Measurements from ENCODE around the gene KRTCAP3. TPM values are rescaled to one million over a fixed set of nuclear protein-coding genes. Genes with fewer than 3 reads are reported as not detected.

The KRTCAP3 gene
- total RNA-seq, 1 experiment from 2014 or later, result 47.8 TPM

DNA sequence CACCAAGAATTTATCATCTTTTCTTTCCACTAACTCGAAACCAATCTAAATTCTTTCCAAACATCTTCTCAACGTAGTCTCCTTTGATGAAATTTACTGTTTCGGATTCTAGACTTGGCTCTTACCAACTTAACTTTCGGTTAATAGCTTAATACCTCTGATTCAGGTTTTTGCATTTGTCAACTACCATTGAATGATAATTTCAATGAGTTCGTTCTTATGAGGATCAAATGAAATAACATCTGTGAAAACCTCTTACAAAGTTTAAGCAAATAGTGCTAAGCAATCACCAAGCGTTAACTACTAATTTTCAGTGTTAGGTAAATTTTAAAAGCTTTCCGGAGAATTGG lies 14.3 kb upstream of the KRTCAP3 start:
- intact Hi-C loops (cut with micrococcal nuclease; ENCODE audit: unreplicated experiment), result loop anchor here (1.0 to 2.0 kb wide), 2 partner anchors 19 to 57 kb away; partner anchors contain the start of genes EIF2B4, PPM1G and SNX17
- Mint-ChIP-seq H3K27ac (ENCODE audit: unreplicated experiment) (peak overlapping the region; percentile 94), H3K4me1 (ENCODE audit: low read depth, unreplicated experiment) (peaks cover 6% of the 10 kb centered on the region), H3K36me3 (ENCODE audit: insufficient read depth, unreplicated experiment) (peaks cover 26% of the 10 kb centered on the region), H3K4me3 (ENCODE audit: unreplicated experiment) (peak overlapping the region; percentile 89), H3K9me3 (ENCODE audit: unreplicated experiment) (no peaks in the 10 kb centered on the region), H3K27me3 (ENCODE audit: insufficient read depth, unreplicated experiment) (no peaks in the 10 kb centered on the region)
- peaks cover 2% of the 10 kb centered on the region; the same call in 1 of the 2 replicates for H3K36me3 ChIP-seq (ENCODE audit: control insufficient read depth, insufficient read depth, low read length)
- H3K4me1 ChIP-seq, result peaks cover 19% of the 10 kb centered on the region
- CTCF ChIA-PET, result interaction anchor here (1.7 to 3.7 kb wide), 2 partner anchors 19 to 256 kb away, joined by 5 to 36 read pairs; partner anchors contain the start of gene PPM1G
- TF ChIP-seq, protein P1, sequence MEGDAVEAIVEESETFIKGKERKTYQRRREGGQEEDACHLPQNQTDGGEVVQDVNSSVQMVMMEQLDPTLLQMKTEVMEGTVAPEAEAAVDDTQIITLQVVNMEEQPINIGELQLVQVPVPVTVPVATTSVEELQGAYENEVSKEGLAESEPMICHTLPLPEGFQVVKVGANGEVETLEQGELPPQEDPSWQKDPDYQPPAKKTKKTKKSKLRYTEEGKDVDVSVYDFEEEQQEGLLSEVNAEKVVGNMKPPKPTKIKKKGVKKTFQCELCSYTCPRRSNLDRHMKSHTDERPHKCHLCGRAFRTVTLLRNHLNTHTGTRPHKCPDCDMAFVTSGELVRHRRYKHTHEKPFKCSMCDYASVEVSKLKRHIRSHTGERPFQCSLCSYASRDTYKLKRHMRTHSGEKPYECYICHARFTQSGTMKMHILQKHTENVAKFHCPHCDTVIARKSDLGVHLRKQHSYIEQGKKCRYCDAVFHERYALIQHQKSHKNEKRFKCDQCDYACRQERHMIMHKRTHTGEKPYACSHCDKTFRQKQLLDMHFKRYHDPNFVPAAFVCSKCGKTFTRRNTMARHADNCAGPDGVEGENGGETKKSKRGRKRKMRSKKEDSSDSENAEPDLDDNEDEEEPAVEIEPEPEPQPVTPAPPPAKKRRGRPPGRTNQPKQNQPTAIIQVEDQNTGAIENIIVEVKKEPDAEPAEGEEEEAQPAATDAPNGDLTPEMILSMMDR (IDR thresholded peaks at IDR 0.05; ENCODE audit: insufficient read depth in 1 of 2, low read depth in 1 of 2, low read length in 1 of 2, severe bottlenecking in 1 of 2, unreplicated experiment in 1 of 2), result no peak
- H3K4me3 ChIP-seq (ENCODE audit: low read depth, low read length), result peak overlapping the region; percentile 87
- no peaks in the 10 kb centered on the region for H3K9me3 ChIP-seq
- H3K27me3 ChIP-seq (replicated peaks; ENCODE audit: control insufficient read depth, insufficient read depth, low read length), result no peaks in the 10 kb centered on the region
- POLR2A ChIA-PET, result interaction anchor here (1.2 to 3.4 kb wide), 3 partner anchors 19 to 71 kb away, joined by 4 to 63 read pairs (median 7); partner anchors contain the start of genes GTF3C2 and PPM1G
- DNase-seq, result no peak
- TSS peak; percentile 93 for BruUV-seq (replicated peaks)

DNA sequence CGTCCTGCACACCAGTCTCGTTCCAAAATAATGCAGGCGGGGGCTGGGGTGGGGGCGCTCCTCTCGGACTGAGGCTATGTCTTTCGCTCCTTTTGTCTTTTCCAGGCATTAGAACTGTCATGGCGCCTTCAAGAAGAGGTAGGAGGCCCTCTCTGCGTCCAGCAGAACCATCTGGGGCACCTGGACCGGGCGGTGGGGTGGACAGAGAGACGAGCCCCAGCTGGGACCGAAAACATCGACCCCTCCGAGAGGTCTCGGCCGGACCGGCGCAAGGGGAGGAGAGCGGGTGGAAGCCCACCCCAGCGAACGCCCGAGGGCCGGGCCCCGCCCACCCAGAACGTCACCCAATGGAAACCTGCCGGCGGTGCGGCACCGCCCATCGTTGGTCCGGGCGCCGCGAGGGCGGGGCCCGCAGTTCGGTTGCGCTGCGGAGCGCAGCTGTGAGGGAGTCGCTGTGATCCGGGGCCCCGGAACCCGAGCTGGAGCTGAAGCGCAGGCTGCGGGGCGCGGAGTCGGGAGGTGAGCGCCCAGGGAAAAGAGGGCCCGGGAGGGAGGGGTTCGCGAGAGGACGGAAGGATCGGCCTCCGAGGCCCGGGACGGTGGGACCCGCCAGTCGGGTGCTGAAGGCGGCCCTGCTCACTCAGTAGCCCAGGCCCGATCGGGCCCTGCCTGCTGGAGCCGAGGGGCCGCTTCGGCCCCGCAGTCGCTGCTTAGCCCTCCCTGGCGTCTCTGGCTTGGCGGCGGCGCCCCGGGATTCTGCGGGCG lies 13.8 kb upstream of the KRTCAP3 start, which contains the start of gene NRBP1:
Gene NRBP1, plus strand, starts transcription at position 419 of the 765 bp plus-strand sequence. CDS start 4,643 bp downstream, outside the sequence.
- Histone ChIP-seq H3K4me1 (peaks cover 19% of the 10 kb centered on the region), H3K36me3 (ENCODE audit: control insufficient read depth, insufficient read depth, low read length) (peaks cover 2% of the 10 kb centered on the region; the same call in 1 of the 2 replicates), H3K27me3 (replicated peaks; ENCODE audit: control insufficient read depth, insufficient read depth, low read length) (no peaks in the 10 kb centered on the region), H3K4me3 (ENCODE audit: low read depth, low read length) (peak within 1 kb of the TSS; percentile 92), H3K9me3 (no peaks in the 10 kb centered on the region)
- peak; percentile 96 to 98 for DNase-seq
- Mint-ChIP-seq H3K27ac (ENCODE audit: unreplicated experiment) (peak within 1 kb of the TSS; percentile 94), H3K4me1 (ENCODE audit: low read depth, unreplicated experiment) (peaks cover 6% of the 10 kb centered on the region), H3K36me3 (ENCODE audit: insufficient read depth, unreplicated experiment) (peaks cover 31% of the 10 kb centered on the region), H3K4me3 (ENCODE audit: unreplicated experiment) (peak within 1 kb of the TSS; percentile 89), H3K9me3 (ENCODE audit: unreplicated experiment) (no peaks in the 10 kb centered on the region), H3K27me3 (ENCODE audit: insufficient read depth, unreplicated experiment) (no peaks in the 10 kb centered on the region)
- TF ChIP-seq, protein P1 (IDR thresholded peaks at IDR 0.05; ENCODE audit: insufficient read depth in 1 of 2, low read depth in 1 of 2, low read length in 1 of 2, severe bottlenecking in 1 of 2, unreplicated experiment in 1 of 2), result peak in 1 of 2 experiments; percentile 0
- intact Hi-C loops (cut with micrococcal nuclease; ENCODE audit: unreplicated experiment), result loop anchor here (1.0 to 2.0 kb wide), 2 partner anchors 19 to 58 kb away; partner anchors contain the start of genes EIF2B4, PPM1G and SNX17
- BruUV-seq (replicated peaks), result no TSS peak
- ChIA-PET POLR2A (interaction anchor here (1.0 to 3.4 kb wide), 5 partner anchors 19 to 74 kb away, joined by 3 to 63 read pairs (median 4); partner anchors contain the start of genes GTF3C2 and PPM1G), CTCF (interaction anchor here (0.6 to 3.7 kb wide), 8 partner anchors 12 to 462 kb away, joined by 3 to 36 read pairs (median 4); partner anchors contain the start of genes PPM1G and RBKS)

DNA sequence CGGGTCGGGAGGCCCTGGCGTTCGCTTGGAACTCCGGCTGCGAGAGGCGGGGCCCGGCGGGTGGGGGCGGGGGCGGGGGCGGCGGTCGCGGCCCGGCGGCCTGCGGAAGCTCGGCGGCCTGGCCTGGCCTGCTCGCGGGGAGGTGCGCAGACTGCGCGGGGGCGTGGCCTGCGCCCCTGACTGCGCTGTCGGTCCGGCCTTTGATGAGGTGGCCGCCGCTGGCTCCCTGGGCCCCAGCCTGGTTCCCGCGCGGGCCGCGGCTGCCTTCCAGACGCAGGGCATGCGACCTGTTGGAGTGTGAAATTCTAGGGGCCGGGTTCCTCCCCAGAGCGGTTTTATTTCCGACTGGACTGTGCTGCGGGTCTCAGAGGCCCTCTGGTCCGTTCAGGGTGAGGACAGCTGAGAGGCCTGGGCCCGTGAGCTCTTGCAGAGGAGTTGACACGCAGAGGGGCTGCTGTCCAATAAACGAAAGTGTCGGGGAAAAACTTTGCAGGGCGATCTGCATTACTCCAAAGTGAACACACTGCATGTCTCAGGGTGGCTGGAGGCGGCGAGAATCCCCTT lies 13.1 kb upstream of the KRTCAP3 start:
- TF ChIP-seq, protein P1 (IDR thresholded peaks at IDR 0.05; ENCODE audit: insufficient read depth in 1 of 2, low read depth in 1 of 2, low read length in 1 of 2, severe bottlenecking in 1 of 2, unreplicated experiment in 1 of 2), result no peak
- Histone ChIP-seq H3K4me1 (peaks cover 19% of the 10 kb centered on the region), H3K36me3 (ENCODE audit: control insufficient read depth, insufficient read depth, low read length) (peaks cover 2% of the 10 kb centered on the region), H3K9me3 (no peaks in the 10 kb centered on the region), H3K27me3 (replicated peaks; ENCODE audit: control insufficient read depth, insufficient read depth, low read length) (no peaks in the 10 kb centered on the region), H3K4me3 (ENCODE audit: low read depth, low read length) (peak overlapping the region; percentile 92)
- Mint-ChIP-seq H3K27me3 (ENCODE audit: insufficient read depth, unreplicated experiment) (no peaks in the 10 kb centered on the region), H3K9me3 (ENCODE audit: unreplicated experiment) (no peaks in the 10 kb centered on the region), H3K4me3 (ENCODE audit: unreplicated experiment) (peak overlapping the region; percentile 89), H3K36me3 (ENCODE audit: insufficient read depth, unreplicated experiment) (peaks cover 38% of the 10 kb centered on the region), H3K4me1 (ENCODE audit: low read depth, unreplicated experiment) (peaks cover 6% of the 10 kb centered on the region), H3K27ac (ENCODE audit: unreplicated experiment) (peak overlapping the region; percentile 94)
- DNase-seq, result peak; percentile 91 to 94
- intact Hi-C loops (cut with micrococcal nuclease; ENCODE audit: unreplicated experiment), result loop anchor here (1.0 to 2.0 kb wide), 4 partner anchors 13 to 60 kb away; partner anchors contain the start of genes EIF2B4, IFT172, KRTCAP3 and PPM1G
- POLR2A ChIA-PET, result interaction anchor here (0.5 to 3.4 kb wide), 10 partner anchors 10 to 1071 kb away, joined by 3 to 63 read pairs (median 4); partner anchors contain the start of genes GTF3C2 and PPM1G
- CTCF ChIA-PET, result interaction anchor here (0.6 to 3.7 kb wide), 8 partner anchors 11 to 461 kb away, joined by 3 to 36 read pairs (median 4); partner anchors contain the start of genes PPM1G and RBKS
- BruUV-seq (replicated peaks), result no TSS peak
